GM23248 (cell line): Measurements from ENCODE around the gene YPEL1. TPM values are rescaled to one million over a fixed set of nuclear protein-coding genes. Genes with fewer than 3 reads are reported as not detected.

ENCODE experiments used
- DNase-seq: peaks from one replicate; pipeline ENCODE4 v3.0.0-alpha.2; 2015
- H2AFZ ChIP-seq: fragments of 200-600 bp; sonication (generic); 2 replicates; pipeline ENCODE4 v1.6.1; 2016; ENCODE audit warnings: antibody characterized with exemption
- H3F3A ChIP-seq: fragments of 200-600 bp; sonication (generic); 2 replicates; pipeline ENCODE4 v1.6.1; 2016; ENCODE audit warnings: mild to moderate bottlenecking, antibody characterized with exemption, mixed run types; ENCODE audit not compliant: insufficient read depth
- H3K27ac ChIP-seq: fragments of 200-600 bp; sonication (generic); 2 replicates; pipeline ENCODE4 v1.5.1; 2016; ENCODE audit warnings: mild to moderate bottlenecking
- H3K27me3 ChIP-seq: fragments of 200-600 bp; sonication (generic); replicated peaks from 2 replicates; pipeline ENCODE4 v1.6.1; 2016; ENCODE audit warnings: mild to moderate bottlenecking; ENCODE audit not compliant: insufficient read depth
- H3K36me3 ChIP-seq: fragments of 200-600 bp; sonication (generic); 2 replicates; pipeline ENCODE4 v1.6.1; 2016; ENCODE audit warnings: low read depth, mild to moderate bottlenecking
- H3K4me1 ChIP-seq: fragments of 200-600 bp; sonication (generic); 2 replicates; pipeline ENCODE4 v1.6.1; 2016; ENCODE audit warnings: mild to moderate bottlenecking; ENCODE audit not compliant: insufficient read depth
- H3K4me2 ChIP-seq: fragments of 200-600 bp; sonication (generic); one replicate; pipeline ENCODE4 v1.6.1; 2016; ENCODE audit warnings: mild to moderate bottlenecking; ENCODE audit not compliant: unreplicated experiment
- H3K4me3 ChIP-seq: fragments of 200-600 bp; sonication (generic); 2 replicates; pipeline ENCODE4 v1.5.1; 2016; ENCODE audit warnings: mild to moderate bottlenecking
- H3K79me2 ChIP-seq: fragments of 200-600 bp; sonication (generic); 2 replicates; pipeline ENCODE4 v1.6.1; 2016; ENCODE audit warnings: mild to moderate bottlenecking; ENCODE audit not compliant: insufficient read depth
- H3K9ac ChIP-seq: fragments of 200-600 bp; sonication (generic); 2 replicates; pipeline ENCODE4 v1.6.1; 2016; ENCODE audit warnings: mild to moderate bottlenecking
- H3K9me2 ChIP-seq: fragments of 200-600 bp; sonication (generic); 2 replicates; pipeline ENCODE4 v1.6.1; 2016; ENCODE audit warnings: mixed run types, mild to moderate bottlenecking, moderate library complexity; ENCODE audit not compliant: insufficient read depth
- H3K9me3 ChIP-seq: fragments of 200-600 bp; sonication (generic); one replicate; pipeline ENCODE4 v1.6.1; 2017; ENCODE audit warnings: low read depth
- H4K20me1 ChIP-seq: fragments of 200-600 bp; sonication (generic); 2 replicates; pipeline ENCODE4 v1.6.0; 2016; ENCODE audit not compliant: insufficient read depth
- EZH2 ChIP-seq: fragments of 200-600 bp; sonication (generic); IDR thresholded peaks from 2 replicates; pipeline ENCODE4 v1.6.1; 2018; ENCODE audit warnings: antibody characterized with exemption, mild to moderate bottlenecking; ENCODE audit not compliant: insufficient read depth, poor library complexity, severe bottlenecking
- EZH2phosphoT487 ChIP-seq: fragments of 200-600 bp; sonication (generic); IDR thresholded peaks from 2 replicates; pipeline ENCODE4 v1.6.1; 2018; ENCODE audit warnings: antibody characterized with exemption, moderate library complexity, mild to moderate bottlenecking, low read depth; ENCODE audit not compliant: insufficient read depth
- WGBS, 2 experiments: methylation state at CpG; one replicate each; pipeline ENCODE4 v1.1.6; 2015 to 2017; ENCODE audit warnings: low lambda C conversion rate in 2 of 2, low coverage in 1 of 2; ENCODE audit errors: missing lambda C conversion rate in 2 of 2; 5-methylcytosine and 5-hydroxymethylcytosine counted together
- in situ Hi-C: fragments of 300-500 bp; cut with MboI; formaldehyde crosslinking; loops from 2 replicates; pipeline ENCODE4 v1.15.0; 2020
- microRNA counts: library from miRNA; unstranded; fragments of <30 nt; microRNA quantifications from one replicate; lab custom pipeline; 2016
- microRNA-seq: library from miRNA; unstranded; fragments of <30 nt; microRNA quantifications from one replicate; pipeline ENCODE4, GENCODE V29; 2016; ENCODE audit warnings: borderline number of aligned reads
- polyA plus RNA-seq: library from polyadenylated mRNA; unstranded; fragments of >200 nt; fragmentation: Nextera tagmentation; extraction: Ambion mirVana; gene quantifications from 2 replicates; pipeline ENCODE4 v1.2.1, GENCODE V29; 2016
- small RNA-seq: library from RNA; depleted of rRNA; stranded (forward); fragments of <200 nt; gene quantifications from one replicate; pipeline ENCODE3, GENCODE V24; 2014; ENCODE audit warnings: low read depth, low replicate concordance
- total RNA-seq: library from RNA; depleted of rRNA; stranded (reverse); fragments of >200 nt; shearing (Covaris generic); gene quantifications from 2 replicates; pipeline ENCODE4 v1.2.3, GENCODE V29; 2014; rRNA removed

Gene YPEL1
- total and polyA plus RNA-seq, 2 experiments from 2014 or later = 0.22 to 1.1 TPM

- H3K9ac ChIP-seq = peak overlapping the region; percentile 80
- in situ Hi-C loops = no loop called here
- 0 out of 2 replicates have a peak, but pooled peaks cover 7% of the 10 kb centered on the region for H3K4me1 ChIP-seq
- no peak overlapping the region for H3K27ac ChIP-seq
- DNase-seq = peak; percentile 19
- H2AFZ ChIP-seq = peak overlapping the region; percentile 97
- no peaks in the 10 kb centered on the region for H3K79me2 ChIP-seq
- H3K36me3 ChIP-seq = no peaks in the 10 kb centered on the region
- H3K9me2 ChIP-seq = no peaks in the 10 kb centered on the region
- H3K4me3 ChIP-seq = peak overlapping the region; percentile 83
- peaks cover 8% of the 10 kb centered on the region; the same call in 1 of the 2 replicates for H3F3A ChIP-seq
- H3K9me3 ChIP-seq = no peaks in the 10 kb centered on the region
- no peaks in the 10 kb centered on the region for H3K27me3 ChIP-seq
- H3K4me2 ChIP-seq = peak overlapping the region; percentile 87
- TF ChIP-seq EZH2phosphoT487 (no peak), EZH2 (no peak)
- H4K20me1 ChIP-seq = no peaks in the 10 kb centered on the region
- WGBS, 2 experiments = 29% methylated on average over 6 of the region's 6 CpGs
Measured at GRCh38 chr22:21650823-21651520, 84.6 kb downstream of the YPEL1 start.

- H3K36me3 ChIP-seq = no peaks in the 10 kb centered on the region
- TF ChIP-seq EZH2 = no peak
- no peak for TF ChIP-seq EZH2phosphoT487
- in situ Hi-C loops = no loop called here
- 0 out of 2 replicates have a peak, but pooled peaks cover 7% of the 10 kb centered on the region for H3K4me1 ChIP-seq
- H4K20me1 ChIP-seq = no peaks in the 10 kb centered on the region
- no peak overlapping the region for H3K9ac ChIP-seq
- H3K27me3 ChIP-seq = no peaks in the 10 kb centered on the region
- 88 to 96% methylated on average over 7 of the region's 7 CpGs for WGBS, 2 experiments
- no peaks in the 10 kb centered on the region for H3K9me3 ChIP-seq
- no peak overlapping the region for H3K4me2 ChIP-seq
- H3F3A ChIP-seq = peaks cover 8% of the 10 kb centered on the region; the same call in 1 of the 2 replicates
- H2AFZ ChIP-seq = no peak overlapping the region
- no peak overlapping the region for H3K27ac ChIP-seq
- DNase-seq = no peak
- no peaks in the 10 kb centered on the region for H3K9me2 ChIP-seq
- no peaks in the 10 kb centered on the region for H3K79me2 ChIP-seq
- H3K4me3 ChIP-seq = no peak overlapping the region
Measured at GRCh38 chr22:21650280-21650679, 85.3 kb downstream of the YPEL1 start.

MicroRNAs encoded within 50 kb of the gene (microRNA counts, 767-probe panel; counts per million panel counts)
- 447 counts per million, percentile 86 among the panel's probes with 10 or more counts for microRNA hsa-miR-130b-3p (lab: Ali Mortazavi, UCI)
- microRNA hsa-miR-301b (lab: Ali Mortazavi, UCI) = 447 counts per million, percentile 86 among the panel's probes with 10 or more counts

Small RNAs within 50 kb of the gene (microRNA-seq; reads per million reads assigned to microRNA genes)
- gene MIR130B (559 reads per million, percentile 69 among the genes with 10 or more reads in this experiment), gene MIR301B (2.0 reads per million)

Small RNAs within 50 kb of the gene (small RNA-seq; reads per million reads assigned to genes)
- 0.31 reads per million for gene MIR301B
- not detected for gene RN7SL280P

Other genes with a start within 250 kb of the YPEL1 start
- 0.22 TPM in 1 of 2 replicates, not detected in the other for gene RIMBP3C, start 184.3 kb downstream of the YPEL1 start, total RNA-seq
- 0.15 TPM in 1 of 2 replicates, not detected in the other for gene RIMBP3C, start 184.3 kb downstream of the YPEL1 start, polyA plus RNA-seq
- gene UBE2L3, start 168.1 kb downstream of the YPEL1 start, total RNA-seq = 41.9 and 57.2 TPM in 2 replicates
- gene UBE2L3, start 168.1 kb downstream of the YPEL1 start, polyA plus RNA-seq = 115 TPM in 2 replicates
- gene YDJC, start 105.8 kb downstream of the YPEL1 start, total RNA-seq = 27.1 and 31.5 TPM in 2 replicates
- 20.0 and 25.1 TPM in 2 replicates for gene YDJC, start 105.8 kb downstream of the YPEL1 start, polyA plus RNA-seq
- 0.54 TPM in 1 of 2 replicates, not detected in the other for gene CCDC116, start 103.0 kb downstream of the YPEL1 start, total RNA-seq
- gene CCDC116, start 103.0 kb downstream of the YPEL1 start, polyA plus RNA-seq = 0.10 TPM in 1 of 2 replicates, not detected in the other
- gene SDF2L1, start 93.5 kb downstream of the YPEL1 start, total RNA-seq = 28.8 and 33.9 TPM in 2 replicates
- gene SDF2L1, start 93.5 kb downstream of the YPEL1 start, polyA plus RNA-seq = 37.2 and 38.7 TPM in 2 replicates
- gene PPIL2, start 69.8 kb downstream of the YPEL1 start, total RNA-seq = 22.3 and 23.7 TPM in 2 replicates
- 26.1 TPM in 2 replicates for gene PPIL2, start 69.8 kb downstream of the YPEL1 start, polyA plus RNA-seq
- gene MAPK1, start 131.9 kb upstream of the YPEL1 start, total RNA-seq = 70.2 and 72.3 TPM in 2 replicates
- 76.0 and 83.6 TPM in 2 replicates for gene MAPK1, start 131.9 kb upstream of the YPEL1 start, polyA plus RNA-seq
- 37.8 and 41.6 TPM in 2 replicates for gene PPM1F, start 217.1 kb upstream of the YPEL1 start, total RNA-seq
- 15.1 and 17.6 TPM in 2 replicates for gene PPM1F, start 217.1 kb upstream of the YPEL1 start, polyA plus RNA-seq
- gene TOP3B, start 247.0 kb upstream of the YPEL1 start, total RNA-seq = 9.2 and 16.0 TPM in 2 replicates
- 11.6 and 12.9 TPM in 2 replicates for gene TOP3B, start 247.0 kb upstream of the YPEL1 start, polyA plus RNA-seq